ENCODE data around the gene ADI1. TPM values are rescaled to one million over a fixed set of nuclear protein-coding genes. Genes with fewer than 3 reads are reported as not detected.
A peak's percentile ranks its signal among the peaks of the same experiment; 100 is the strongest.
"Not testable (repeated sequence)": the region's sequence is repeated elsewhere in the genome, so short reads cannot be mapped to it uniquely, and the experiment has no call there.

Gene ADI1
- total RNA-seq, 1 donor from 2014 or later, result 45.3 TPM

DNA sequence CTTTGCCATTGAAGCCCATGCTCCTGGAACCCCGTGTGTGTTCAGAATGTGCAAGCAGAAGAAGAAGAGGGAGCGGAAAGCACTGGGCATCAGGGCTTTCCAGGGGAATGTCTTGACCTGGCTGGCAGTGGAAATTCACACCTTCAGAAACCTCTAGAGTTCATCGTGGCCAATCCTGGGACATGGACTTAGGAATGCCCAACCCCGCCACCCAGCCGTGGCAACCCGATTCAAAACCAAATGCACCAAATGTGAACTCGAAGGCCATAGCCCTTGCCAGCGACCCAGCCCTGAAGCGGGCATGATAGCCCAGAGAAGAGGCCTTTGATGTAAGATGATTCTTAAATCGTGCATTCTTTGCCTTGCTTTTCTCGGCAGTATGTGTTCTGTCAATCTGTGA, 69.4 kb downstream of the ADI1 start:
- no peak for DNase-seq (ENCODE audit: low read depth in 2 of 2)

- no peak for DNase-seq (ENCODE audit: low read depth in 2 of 2)
These were observed 70.2 kb downstream of the ADI1 start for GRCh38 chr2:3449086-3449485.

DNA sequence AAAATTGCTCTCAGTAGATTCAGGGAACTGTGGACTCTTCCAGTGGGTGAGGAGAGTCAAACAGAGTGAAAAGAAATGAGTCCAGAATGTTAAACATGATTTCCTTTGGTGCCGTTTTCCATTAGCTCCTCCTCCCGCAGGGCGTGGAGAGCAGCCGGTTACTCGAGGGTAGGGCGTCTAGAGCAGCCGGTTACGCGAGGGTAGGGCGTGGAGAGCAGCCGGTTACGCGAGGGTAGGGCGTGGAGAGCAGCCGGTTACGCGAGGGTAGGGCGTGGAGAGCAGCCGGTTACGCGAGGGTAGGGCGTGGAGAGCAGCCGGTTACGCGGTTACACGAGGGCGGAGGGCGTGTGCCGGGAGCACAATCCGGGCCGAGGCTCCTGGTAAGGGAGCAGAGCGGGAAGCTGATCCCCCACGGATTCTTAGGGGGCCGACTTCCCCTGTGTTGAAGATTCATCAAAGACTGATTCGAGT, 70.9 kb downstream of the ADI1 start:
- DNase-seq (ENCODE audit: low read depth in 2 of 2), result not testable (repeated sequence)

- DNase-seq (ENCODE audit: low read depth in 2 of 2), result peak in 1 of 2 donors; percentile 78
These were observed 71.5 kb downstream of the ADI1 start for GRCh38 chr2:3447789-3448317.

Other genes starting within 250 kb of the ADI1 start
- gene EIPR1, start 141.7 kb downstream of the ADI1 start, total RNA-seq, result 28.8 and 29.5 TPM in 2 replicates
- gene TRAPPC12, start 139.8 kb downstream of the ADI1 start, total RNA-seq, result 27.0 and 35.3 TPM in 2 replicates
- gene RNASEH1, start 38.8 kb upstream of the ADI1 start, total RNA-seq, result 23.4 and 28.9 TPM in 2 replicates
- 1,448 and 1,544 TPM in 2 replicates for gene RPS7, start 55.7 kb upstream of the ADI1 start, total RNA-seq
- gene COLEC11, start 75.6 kb upstream of the ADI1 start, total RNA-seq, result 0.13 and 0.51 TPM in 2 replicates
- not detected in 2 replicates for gene ALLC, start 138.7 kb upstream of the ADI1 start, total RNA-seq
- 0.13 TPM in 2 replicates for gene DCDC2C, start 184.0 kb upstream of the ADI1 start, total RNA-seq

All from dermis microvascular lymphatic vessel endothelial cell (primary cell).